Lung (tissue), 12 donors: Measurements from ENCODE around the gene ING2. TPM values are rescaled to one million over a fixed set of nuclear protein-coding genes. Genes with fewer than 3 reads are reported as not detected.

Source experiments
- ATAC-seq: fragments of 200-7000 bp; cut with Tn5 transposase; one replicate; pipeline ENCODE4 v1.9.1; 2020; ENCODE audit warnings: moderate number of reproducible peaks; ENCODE audit not compliant: insufficient read depth, low FRiP score
- DNase-seq, 3 donors: peaks; one replicate each; pipeline ENCODE4 v3.0.0-alpha.2; 2013 to 2017
- H3K27ac ChIP-seq, 2 donors: one replicate each; pipeline ENCODE4 v1.5.1; 2013; ENCODE audit warnings: mild to moderate bottlenecking in 2 of 2, moderate library complexity in 2 of 2, control low read depth in 1 of 2, inconsistent platforms in 1 of 2, low read depth in 1 of 2, low read length in 1 of 2
- H3K27me3 ChIP-seq, 3 donors: one replicate each; pipeline ENCODE4 v1.5.1; 2013; ENCODE audit warnings: low read length in 2 of 3; ENCODE audit not compliant: control insufficient read depth in 3 of 3, insufficient read depth in 3 of 3
- H3K36me3 ChIP-seq, 4 donors: one replicate each; pipeline ENCODE4 v1.5.1; 2013; ENCODE audit warnings: low read length in 4 of 4, mild to moderate bottlenecking in 1 of 4, moderate library complexity in 1 of 4; ENCODE audit not compliant: control insufficient read depth in 4 of 4, insufficient read depth in 4 of 4
- H3K4me1 ChIP-seq, 5 donors: one replicate each; pipeline ENCODE4 v1.5.1; 2013; ENCODE audit warnings: low read length in 5 of 5, mild to moderate bottlenecking in 2 of 5, moderate library complexity in 1 of 5; ENCODE audit not compliant: control insufficient read depth in 5 of 5, insufficient read depth in 5 of 5
- H3K4me3 ChIP-seq: one replicate; pipeline ENCODE4 v1.5.1; 2013; ENCODE audit warnings: mild to moderate bottlenecking, control low read depth, moderate library complexity
- H3K9ac ChIP-seq, 2 donors: one replicate each; pipeline ENCODE4 v1.5.1; 2013; ENCODE audit warnings: low read length in 2 of 2, control low read depth in 1 of 2; ENCODE audit not compliant: insufficient read depth in 1 of 2
- H3K9me3 ChIP-seq, 4 donors: one replicate each; pipeline ENCODE4 v1.5.1; 2013; ENCODE audit warnings: low read length in 3 of 4, mild to moderate bottlenecking in 1 of 4, moderate library complexity in 1 of 4; ENCODE audit not compliant: control insufficient read depth in 4 of 4, insufficient read depth in 3 of 4
- WGBS, 2 donors: extraction: QIAGEN DNeasy Blood & Tissue Kit; methylation state at CpG; one replicate each; pipeline ENCODE4 v1.1.7; 2013; 5-methylcytosine and 5-hydroxymethylcytosine counted together
- polyA plus RNA-seq, 2 donors: library from polyadenylated mRNA; stranded (reverse); fragments of 200-250 nt; gene quantifications; one replicate each; pipeline ENCODE4 v1.2.1, GENCODE V29; 2013
- total RNA-seq, 2 donors: library from RNA; depleted of rRNA in 1 of 2; stranded (reverse); fragments of >200 nt in 1 of 2; gene quantifications; one replicate each; pipeline ENCODE4 v1.2.1, GENCODE V29; 2014 to 2021
- TF ChIP-seq, protein P1 (sequence below): IDR thresholded peaks from 2 replicates; pipeline ENCODE4 v1.5.1; 2012; ENCODE audit warnings: mild to moderate bottlenecking; ENCODE audit errors: control extremely low read depth, extremely low read depth
- donor health status: control.
- donor health status: control.
- donor health status: Bipolar disorder and iron deficiency.
- donor health status: healthy.
- donor health status: DM: yes; HTN: yes; CAD: no.

Gene ING2
- total and polyA plus RNA-seq, 4 donors, result 8.5 to 21.9 (median 9.8) TPM

- DNase-seq, result no peak
- no peak overlapping the region for H3K4me3 ChIP-seq
Measured at GRCh38 chr4:183561905-183562304, 57.0 kb downstream of the ING2 start.

More at GRCh38 chr4:183561905-183562304, 57.0 kb downstream of the ING2 start:
- no peaks in the 10 kb centered on the region for H3K9me3 ChIP-seq
- H3K36me3 ChIP-seq, result no peaks in the 10 kb centered on the region
- H3K4me1 ChIP-seq, result no peaks in the 10 kb centered on the region
- TF ChIP-seq, protein P1, sequence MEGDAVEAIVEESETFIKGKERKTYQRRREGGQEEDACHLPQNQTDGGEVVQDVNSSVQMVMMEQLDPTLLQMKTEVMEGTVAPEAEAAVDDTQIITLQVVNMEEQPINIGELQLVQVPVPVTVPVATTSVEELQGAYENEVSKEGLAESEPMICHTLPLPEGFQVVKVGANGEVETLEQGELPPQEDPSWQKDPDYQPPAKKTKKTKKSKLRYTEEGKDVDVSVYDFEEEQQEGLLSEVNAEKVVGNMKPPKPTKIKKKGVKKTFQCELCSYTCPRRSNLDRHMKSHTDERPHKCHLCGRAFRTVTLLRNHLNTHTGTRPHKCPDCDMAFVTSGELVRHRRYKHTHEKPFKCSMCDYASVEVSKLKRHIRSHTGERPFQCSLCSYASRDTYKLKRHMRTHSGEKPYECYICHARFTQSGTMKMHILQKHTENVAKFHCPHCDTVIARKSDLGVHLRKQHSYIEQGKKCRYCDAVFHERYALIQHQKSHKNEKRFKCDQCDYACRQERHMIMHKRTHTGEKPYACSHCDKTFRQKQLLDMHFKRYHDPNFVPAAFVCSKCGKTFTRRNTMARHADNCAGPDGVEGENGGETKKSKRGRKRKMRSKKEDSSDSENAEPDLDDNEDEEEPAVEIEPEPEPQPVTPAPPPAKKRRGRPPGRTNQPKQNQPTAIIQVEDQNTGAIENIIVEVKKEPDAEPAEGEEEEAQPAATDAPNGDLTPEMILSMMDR, result no peak
- H3K9ac ChIP-seq, result no peak overlapping the region
- H3K27ac ChIP-seq, result no peak overlapping the region
- no peaks in the 10 kb centered on the region for H3K27me3 ChIP-seq
- no peak for ATAC-seq
- WGBS, 2 donors, result 64 to 75% methylated on average over 4 of the region's 4 CpGs

Other genes with a start within 250 kb of the ING2 start
- gene CLDN22, start 184.8 kb upstream of the ING2 start, total RNA-seq, result under 1 TPM in 1 of 2 donors, not detected in 1; 0.09 TPM
- under 1 TPM; 0.11 to 0.49 TPM for gene CLDN22, start 184.8 kb upstream of the ING2 start, polyA plus RNA-seq
- gene CLDN24, start 182.6 kb upstream of the ING2 start, total RNA-seq, result not detected
- gene CLDN24, start 182.6 kb upstream of the ING2 start, polyA plus RNA-seq, result under 1 TPM in 1 of 2 donors, not detected in 1; 0.08 TPM
- gene CDKN2AIP, start 60.4 kb upstream of the ING2 start, total RNA-seq, result 10 to 100 TPM; 12.6 to 19.6 TPM
- 10 to 100 TPM in 1 of 2 donors, 1 to 10 TPM in 1; 9.1 to 10.1 TPM for gene CDKN2AIP, start 60.4 kb upstream of the ING2 start, polyA plus RNA-seq
- gene RWDD4, start 154.1 kb downstream of the ING2 start, total RNA-seq, result 10 to 100 TPM; 18.5 to 19.9 TPM
- gene RWDD4, start 154.1 kb downstream of the ING2 start, polyA plus RNA-seq, result 10 to 100 TPM; 10.9 to 13.5 TPM
- 10 to 100 TPM; 35.3 to 80.1 TPM for gene TRAPPC11, start 154.2 kb downstream of the ING2 start, total RNA-seq
- gene TRAPPC11, start 154.2 kb downstream of the ING2 start, polyA plus RNA-seq, result 10 to 100 TPM; 15.5 to 15.6 TPM